ENCODE results near the gene KLF9. TPM values are rescaled to one million over a fixed set of nuclear protein-coding genes. Genes with fewer than 3 reads are reported as not detected.

Gene KLF9
- total RNA-seq, 1 experiment from 2014 or later, result 18.1 TPM

DNA sequence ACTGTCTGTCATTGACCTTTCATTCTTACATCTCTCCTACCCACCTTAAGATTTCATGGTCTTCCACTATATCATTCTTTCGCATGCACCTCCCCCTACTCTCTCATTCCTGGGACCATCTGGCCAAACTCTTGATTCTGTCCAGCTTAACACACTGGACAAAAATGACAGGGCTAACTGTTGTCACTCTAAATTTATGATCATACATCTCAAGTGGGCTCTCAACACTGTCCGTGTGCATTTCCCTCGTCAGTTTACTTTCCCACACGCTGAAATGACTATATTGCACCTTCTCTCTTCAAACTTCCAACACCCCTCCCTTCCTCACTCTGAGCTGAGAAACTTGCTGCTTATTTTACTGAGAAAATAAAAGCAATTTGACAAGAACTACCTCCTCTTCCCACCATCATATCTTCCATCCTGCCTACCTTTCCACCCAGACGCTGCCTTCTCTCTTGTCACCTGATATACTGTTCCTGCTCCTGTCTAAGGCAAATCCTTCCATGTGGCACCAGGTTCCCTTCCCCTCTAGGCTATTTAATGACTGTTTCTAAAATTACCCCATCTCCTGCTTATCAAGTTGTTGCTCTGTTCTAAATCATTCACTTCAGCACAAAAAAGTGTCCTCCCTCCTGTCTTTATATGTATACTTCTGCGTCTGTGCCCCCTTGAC, 8.1 kb upstream of the KLF9 start:
- DNase-seq (ENCODE audit: low read depth), result no peak

DNA sequence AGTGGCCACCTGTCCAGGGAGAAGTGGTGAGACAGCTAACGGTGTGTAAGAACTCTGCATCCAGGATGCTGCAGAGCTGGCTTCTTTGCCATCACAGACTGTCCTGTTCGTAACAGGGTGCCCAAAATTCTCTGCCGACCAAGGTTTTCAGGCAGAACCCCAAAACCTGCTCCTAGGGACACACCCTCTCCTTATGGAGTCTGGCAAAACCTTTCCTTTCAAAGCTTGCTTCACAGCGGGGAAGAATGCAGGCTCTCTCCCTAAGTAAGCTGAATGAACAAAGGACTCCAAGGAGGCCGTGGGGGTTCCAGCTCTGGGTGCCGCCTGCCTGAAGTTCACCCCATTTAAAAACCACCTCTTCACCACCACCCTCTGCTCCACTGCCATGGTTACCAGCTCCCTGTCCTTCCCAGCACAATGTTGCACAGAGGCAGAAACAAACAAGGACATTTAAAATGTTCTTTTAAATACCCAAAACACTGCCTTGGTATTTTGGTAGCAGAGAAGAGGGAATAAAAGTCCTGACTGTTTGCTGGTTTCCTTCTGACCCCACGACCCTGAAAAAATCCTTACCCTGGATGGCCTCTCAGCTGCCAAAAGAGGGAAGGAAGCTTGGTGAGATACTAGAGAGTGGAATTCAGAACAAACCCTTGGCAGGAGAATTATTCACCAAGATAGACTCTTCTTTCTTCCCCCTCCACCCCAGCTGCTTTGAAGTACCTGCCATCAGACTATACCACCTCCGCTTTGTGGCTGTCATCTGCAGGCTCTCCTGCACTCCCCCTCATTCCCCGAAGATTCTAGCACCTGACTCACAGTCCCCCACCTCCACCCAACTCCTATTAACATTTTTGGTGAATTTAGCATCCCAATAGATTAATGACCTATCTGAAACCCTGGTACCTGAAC, 7.1 kb upstream of the KLF9 start:
- DNase-seq (ENCODE audit: low read depth), result no peak

DNA sequence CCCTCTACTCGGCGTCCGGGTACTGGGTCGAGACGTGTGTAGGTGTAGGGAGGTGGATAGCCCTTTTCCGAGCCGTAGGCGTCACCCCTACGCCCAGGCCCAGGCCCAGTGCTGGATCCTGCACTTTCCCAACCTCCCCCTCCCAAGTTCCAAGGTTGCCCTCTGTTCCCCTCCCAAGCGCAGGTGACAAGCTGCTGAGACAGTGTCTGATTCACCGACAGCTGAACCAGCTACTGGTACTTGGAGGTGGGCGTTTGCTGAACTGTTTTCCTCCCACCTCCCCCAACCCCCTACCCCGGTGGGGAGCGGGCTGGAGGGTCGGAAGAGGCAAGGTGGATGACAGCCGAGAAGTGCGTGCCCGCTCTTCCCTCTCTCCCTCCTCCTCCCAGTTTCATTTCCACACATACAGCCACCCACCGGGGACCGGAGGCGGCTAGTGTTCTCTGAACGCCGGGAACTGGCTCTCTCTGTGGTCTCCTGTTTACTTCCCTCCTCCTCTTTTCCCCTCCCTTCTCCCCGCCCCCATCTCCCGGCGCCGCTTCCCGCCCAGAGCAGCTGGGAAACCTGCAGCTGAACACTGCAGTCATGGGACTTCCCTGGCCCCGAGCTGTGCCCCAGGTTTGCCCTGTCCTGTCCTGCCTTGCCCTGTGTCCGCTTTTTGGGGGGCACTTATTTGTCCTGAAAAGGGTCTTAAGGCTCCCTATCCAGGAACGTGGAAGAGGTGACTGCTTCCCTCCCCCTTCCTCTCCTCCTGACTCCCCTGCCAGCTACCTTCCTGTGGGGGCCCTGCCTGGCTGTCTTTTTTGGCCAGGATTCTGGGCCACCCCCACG, 6.2 kb upstream of the KLF9 start:
- DNase-seq (ENCODE audit: low read depth), result peak; percentile 90

DNA sequence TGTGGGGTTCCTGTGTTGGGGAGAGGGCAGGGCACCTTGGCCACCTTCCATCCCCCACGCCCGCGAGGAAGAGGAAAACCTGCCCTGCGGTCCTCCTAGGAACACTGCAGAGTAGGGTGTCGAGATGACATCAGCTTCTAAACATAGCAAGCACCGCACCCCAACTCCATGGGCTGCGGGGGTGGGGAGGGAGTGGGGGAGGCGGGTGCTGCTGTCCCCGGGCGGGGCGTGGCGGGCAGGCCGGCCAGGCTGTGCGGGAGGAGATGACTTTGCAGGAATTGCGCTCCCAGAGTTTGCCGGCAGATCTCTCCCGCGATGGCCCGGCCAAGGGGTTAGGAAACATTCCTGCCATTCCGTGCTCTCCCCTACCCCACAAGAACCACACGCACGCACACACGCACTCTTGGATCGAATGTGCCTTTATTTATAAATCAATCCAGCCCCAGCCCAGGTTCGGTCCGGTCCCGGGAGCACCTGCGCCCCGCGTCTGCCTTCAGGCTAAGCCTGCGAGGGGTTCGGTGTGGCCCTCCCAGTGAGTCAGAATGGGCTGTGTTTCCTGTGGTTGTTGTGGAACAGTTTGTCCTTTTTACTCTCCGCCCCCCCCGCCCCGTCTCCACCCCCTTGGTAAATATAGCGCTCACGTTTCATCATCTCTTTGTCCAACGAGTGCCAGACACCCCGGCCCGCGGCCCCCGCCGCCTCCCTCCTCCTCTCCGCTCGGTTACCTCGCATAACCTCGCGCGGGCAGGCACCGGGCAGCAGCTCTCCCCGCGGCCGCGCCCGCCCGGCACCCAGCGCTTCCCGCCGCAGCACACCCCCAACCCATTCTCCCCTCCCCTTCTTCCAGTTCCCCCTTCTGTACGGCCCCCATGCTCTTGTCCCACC, 5.3 kb upstream of the KLF9 start:
- DNase-seq (ENCODE audit: low read depth), result peak; percentile 96

DNA sequence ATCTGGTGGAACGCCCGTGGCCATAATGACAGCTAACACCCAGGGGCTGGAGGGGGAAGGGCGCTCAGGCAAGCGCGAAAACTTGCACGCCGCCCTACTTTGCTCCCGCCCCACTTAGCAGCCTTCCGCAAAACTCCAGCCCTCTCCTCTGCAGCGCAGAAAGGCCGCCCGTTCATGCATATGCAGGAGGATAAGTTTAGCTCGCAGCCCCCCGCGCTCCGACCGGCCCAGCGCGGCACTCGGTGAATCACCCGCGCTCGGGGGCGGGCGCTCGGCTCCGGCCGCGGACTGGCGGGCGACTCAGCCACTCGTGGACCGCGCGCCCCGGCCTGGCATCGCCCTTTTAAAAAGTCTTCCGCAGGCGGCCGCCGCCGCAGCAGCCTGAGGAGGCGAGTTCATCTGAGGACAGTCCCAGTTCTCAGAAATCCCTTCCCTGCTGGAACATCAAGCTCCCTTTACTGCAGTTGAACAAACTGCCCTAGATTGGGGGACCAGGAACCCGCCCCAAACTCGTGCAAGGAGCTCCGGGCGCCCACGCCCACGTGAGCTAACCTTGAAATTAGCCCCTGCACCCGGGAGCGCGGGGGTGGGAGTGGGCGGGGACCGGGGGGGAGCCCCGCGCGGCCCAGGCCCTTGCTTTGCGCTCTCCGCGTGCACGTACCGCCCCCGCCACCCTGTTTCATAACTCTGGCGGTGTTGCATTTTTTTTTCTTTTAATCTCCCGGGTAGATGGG, 4.5 kb upstream of the KLF9 start:
- DNase-seq (ENCODE audit: low read depth), result peak; percentile 95

DNA sequence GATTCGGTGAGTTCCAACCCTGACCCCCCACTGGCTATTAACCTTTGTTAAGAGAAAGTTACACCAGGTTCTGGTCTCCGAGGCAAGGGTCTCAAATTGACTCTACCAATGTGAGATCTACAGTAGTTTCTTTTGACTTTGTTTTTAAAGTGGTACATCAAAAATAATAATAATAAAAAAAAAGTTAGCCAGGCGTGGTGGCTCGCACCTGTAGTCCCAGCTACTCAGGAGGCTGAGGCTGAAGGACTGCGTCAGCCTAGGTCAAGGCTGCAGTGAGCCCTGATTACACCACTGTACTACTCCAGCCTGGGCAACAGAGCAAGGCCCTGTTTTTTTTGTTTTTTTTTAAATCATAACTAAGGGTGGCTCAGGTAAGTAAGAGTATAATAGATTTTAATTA, 1.0 kb upstream of the KLF9 start:
- DNase-seq (ENCODE audit: low read depth), result no peak

DNA sequence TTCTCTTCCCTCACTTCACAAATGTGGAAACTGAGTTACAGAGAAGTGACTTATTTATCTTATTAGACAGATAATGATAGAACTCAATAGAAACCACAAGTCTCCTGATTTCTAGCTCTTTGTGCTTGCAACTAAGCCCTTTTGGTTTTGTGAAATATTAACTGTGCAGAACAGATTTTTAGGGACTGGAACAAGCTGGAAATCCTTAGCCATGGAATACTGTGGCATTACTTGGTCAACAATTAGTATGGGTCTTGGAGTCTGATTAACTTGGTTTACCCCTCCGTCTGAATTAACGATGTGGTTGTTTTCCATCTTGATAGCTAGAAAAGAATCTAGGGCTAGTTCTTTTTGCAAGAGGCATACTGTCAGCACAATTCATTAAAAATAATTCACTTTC, 584 bp upstream of the KLF9 start:
- no peak for DNase-seq (ENCODE audit: low read depth)

DNA sequence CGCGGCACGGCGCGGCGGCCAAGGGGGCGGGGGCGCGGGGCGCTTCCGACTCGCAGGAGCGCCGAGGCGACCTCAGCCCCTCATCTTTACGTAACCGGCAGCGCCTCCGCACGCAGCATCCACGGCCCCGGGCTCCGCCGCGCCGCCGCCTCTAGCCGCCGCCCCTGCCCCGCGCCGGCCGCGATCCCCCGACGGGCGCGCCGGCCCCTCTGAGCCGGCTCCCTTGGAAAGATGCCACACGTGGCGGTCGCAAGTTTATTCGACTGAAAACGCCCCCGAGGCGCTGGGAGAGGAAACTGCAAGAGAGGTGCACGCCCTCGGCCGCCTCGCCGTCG, 1.0 kb downstream of the KLF9 start:
- DNase-seq (ENCODE audit: low read depth), result no peak

DNA sequence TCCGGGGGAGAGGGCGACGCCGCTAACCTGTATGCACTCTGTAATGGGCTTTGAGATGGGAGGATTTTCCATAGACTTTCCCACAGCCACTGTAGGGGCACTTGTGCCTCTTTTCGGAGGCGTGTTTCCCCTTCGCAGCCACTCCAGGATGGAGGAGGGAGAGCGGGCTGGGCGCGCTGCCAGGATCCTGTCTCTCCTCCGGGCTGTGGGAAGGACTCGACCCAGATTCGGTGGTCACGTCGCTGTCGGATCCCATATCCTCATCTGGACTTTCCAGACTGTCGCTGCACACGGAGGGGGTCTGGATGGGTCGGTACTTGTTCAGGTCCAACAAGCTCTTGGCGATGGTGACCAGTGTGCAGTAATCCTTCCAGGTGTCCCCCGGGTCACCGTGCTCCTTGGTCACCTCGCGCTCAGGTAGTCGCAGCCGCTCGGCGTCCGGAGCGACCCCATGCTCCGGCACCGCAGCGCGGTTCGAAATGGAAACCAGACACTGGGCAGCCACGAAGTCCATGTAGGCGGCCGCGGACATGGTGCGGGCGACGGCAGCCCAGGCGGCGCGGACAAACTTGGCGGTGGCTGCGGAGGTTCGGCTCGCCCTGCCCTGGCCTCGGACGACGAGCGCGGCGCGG, 1.5 kb downstream of the KLF9 start:
- DNase-seq (ENCODE audit: low read depth), result peak; percentile 83

DNA sequence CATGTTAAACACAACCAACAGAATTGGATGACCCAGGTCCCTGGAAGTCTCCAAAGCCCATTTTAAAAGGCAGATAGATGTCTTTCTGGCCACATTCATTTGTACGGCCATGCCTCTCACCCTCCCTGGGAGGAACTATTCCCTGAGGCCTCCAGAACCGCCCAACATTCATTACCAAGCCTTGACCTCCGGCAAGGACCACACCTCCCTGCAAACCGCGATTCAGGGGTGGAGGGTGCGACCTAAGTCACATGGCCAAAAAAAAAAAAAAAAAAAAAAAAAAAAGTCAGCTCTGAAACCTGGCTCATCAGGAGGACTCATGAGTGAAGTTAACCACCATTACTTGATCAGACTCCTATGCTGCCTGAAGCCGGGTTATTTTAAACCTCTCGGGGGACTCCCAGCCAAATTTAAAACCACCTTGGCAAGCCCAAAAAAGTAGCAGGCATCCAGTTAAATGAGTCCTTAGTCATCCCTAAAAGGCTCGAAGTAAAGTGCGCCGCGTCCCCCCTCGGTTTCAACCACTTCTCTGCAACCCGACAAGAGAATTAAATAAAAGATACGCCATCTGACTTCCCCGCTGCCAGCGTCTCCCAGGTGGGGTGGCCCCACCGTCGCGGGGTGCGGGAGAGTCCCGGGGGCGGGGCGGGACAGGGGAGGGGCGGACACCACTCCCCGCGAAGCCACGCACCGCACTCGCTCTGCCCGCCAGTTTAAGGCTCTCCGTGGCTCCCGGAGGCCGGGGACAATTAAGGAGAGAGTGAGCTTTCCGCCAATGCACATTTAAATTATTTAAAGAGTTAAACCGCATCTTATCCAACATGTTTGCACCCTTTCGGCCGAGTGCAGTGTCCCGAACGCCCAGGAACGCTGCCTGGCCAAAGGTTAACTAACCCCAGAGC, 2.3 kb downstream of the KLF9 start:
- DNase-seq (ENCODE audit: low read depth), result peak; percentile 91

DNA sequence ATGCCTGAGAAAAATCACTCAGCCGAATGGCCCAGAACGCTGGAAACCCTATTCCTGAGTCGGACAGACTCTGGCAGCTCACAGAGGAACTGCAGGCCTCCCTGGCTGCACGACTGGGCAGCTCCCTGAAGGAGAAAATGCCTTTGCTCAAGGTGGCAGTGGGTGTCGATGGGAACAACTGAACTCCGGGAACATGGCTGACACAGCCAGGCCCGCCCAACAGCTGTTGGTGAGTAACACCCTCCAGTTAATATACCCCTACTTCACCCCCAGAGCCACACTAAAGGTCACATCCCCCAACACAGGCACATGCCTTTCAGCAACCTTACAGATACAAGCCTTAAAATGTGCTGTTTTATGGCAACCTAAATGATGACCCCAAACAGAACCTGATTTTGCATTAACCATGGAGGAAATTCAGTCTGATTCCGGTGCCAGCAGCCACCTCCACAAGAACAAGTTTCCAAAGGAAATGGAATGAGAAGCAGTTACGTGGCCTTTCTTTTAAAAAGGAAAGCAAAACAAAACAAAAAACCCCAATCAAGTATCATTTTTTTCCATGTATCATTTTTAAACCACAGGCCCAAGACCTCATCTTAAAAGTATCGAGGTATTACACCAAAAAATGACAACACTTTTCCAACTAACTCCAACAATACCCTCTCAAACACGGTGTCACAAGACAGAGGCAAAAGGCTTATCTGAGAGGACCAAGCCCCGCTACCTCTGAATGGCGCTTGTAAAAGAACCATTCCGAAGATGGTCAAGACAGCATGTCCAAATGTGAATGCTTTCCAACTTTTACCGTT, 3.1 kb downstream of the KLF9 start:
- DNase-seq (ENCODE audit: low read depth), result peak; percentile 75

DNA sequence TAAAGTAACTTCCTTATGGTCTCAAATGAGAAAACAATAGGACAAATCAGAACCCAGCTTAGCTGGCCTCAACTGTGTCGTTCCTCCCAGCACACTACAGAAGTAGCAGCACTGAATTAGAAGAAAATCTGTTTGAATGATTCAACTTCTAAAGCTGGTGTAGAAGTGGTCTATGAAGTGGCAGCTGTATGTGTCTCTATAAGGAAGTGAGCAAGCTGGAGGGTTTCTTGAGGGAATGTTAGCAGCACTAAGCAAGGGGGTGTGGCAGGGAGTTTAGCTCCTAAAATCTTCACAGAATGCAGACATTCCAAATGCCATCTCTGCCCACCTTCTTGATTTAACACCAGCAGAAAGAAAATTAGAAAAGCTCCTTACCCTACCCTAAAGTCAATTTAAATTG, 4.1 kb downstream of the KLF9 start:
- DNase-seq (ENCODE audit: low read depth), result peak; percentile 50

DNA sequence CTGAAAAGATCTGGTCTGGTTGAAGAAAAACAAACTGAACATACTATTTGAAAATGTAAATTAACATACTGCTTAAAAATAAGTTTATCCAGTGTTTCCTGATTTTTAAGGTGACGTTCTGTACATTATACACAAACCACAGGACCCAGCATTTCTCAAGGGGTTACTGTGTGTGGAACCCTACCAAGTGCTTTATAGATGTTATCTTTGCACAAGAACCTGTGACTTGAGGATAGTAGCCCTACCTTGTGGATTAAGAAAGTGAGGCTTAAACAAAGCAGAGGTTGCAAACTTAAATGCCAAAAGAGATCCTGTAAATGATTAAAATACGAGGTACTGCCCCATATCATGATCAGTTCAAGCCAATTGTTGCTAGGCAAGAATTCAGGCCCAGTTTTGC, 4.7 kb downstream of the KLF9 start:
- DNase-seq (ENCODE audit: low read depth), result no peak

DNA sequence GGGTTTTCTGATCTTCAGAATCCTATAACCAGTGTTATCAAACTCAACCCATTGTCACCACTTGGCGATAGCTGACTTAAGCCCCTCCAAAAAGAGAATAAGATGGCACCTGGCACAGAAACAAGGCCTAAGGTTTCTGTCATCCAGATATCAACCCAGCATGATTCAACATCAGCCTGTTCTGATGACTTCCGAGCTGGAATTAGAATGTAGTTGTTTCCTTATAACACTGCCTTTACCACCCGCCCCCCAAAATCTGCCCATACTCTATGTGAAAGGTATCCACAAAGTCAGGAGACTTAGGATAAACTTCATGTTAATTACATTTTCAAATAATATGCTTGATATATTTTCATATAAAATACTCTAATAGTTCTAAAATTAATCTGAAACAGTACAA, 5.2 kb downstream of the KLF9 start:
- DNase-seq (ENCODE audit: low read depth), result no peak

DNA sequence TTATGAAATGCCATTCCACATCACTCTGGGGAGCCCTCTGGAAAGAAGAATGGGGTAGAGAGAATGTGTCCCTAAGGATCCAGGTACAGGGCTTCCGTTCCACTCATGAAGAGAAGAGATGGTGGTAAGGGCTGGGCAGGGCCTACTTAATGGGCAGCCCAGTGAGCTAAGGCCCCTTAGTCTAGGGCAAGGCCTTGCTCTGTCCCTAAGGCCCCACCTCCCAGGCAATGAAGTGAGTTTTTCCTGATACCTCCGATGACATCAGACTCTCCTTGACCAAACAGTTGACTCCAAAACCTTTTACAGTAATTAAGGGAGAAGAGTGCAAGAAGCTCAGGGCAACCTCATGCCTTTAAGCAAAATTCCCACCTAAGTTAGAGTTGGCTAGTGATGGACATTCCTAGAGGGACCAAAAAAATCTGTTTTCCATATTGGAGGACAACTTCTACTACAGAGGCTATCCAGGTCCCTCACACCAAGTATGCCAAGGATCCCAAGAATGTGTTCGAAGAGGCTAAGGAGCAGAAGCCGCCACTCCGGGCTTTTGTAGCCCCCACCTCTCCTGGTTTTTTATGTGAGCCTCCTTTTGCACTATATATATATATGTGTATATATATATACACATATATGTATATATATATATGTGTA, 5.9 kb downstream of the KLF9 start:
- no peak for DNase-seq (ENCODE audit: low read depth)

DNA sequence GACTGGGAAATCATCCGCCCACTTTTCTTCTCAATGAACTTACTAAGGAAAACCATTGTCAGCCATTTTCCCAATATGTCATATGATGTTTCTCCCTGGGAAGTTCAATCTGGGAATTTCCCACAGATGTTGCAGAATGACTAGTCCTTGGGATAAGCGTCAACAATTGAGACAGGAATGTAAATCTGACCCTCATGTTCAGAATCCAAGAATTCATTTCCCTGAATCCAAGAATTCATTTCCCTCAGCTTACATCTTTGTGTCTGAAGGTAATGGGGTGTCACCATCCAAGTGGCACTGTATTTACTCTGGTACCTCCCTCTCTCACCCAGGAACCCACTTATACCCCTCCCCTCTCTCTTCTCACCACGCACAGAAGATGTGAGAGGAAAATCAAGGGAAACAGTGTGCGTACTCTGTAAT, 7.4 kb downstream of the KLF9 start:
- peak; percentile 93 for DNase-seq (ENCODE audit: low read depth)

DNA sequence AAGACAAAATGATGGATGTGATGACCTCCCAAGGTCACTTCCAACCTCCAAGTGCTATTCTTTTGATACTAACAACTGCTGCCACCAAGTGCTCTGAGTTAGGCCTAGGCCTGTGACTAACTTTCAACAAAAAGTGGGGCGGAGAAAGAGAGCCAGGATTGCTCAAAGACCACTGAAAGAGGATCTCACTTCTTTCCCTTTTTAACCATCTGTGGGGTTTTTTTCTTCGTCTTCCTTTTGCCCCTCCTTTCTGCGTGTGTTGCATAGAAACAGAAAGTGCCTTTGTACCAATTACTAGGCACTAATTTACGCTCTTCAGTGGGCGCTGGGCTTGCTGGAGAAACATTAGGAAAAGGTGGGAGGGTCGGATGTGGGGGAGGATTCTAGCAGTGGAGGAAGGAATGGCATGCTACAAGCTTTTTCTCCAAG, 8.0 kb downstream of the KLF9 start:
- DNase-seq (ENCODE audit: low read depth), result peak; percentile 75

Measured in RPMI7951 (cell line).